ENCODE data around the gene RSF1.

Gene RSF1

GRCh38 chr11:77806415-77806814 lies 14.1 kb downstream of the RSF1 start:
- H3K4me3 ChIP-seq (ENCODE audit: low read depth, low read length) = no peak overlapping the region
- no peak overlapping the region for H3K27ac ChIP-seq (ENCODE audit: extremely low read depth, low read depth, low read length)
- H3K9me3 ChIP-seq (ENCODE audit: control insufficient read depth, insufficient read depth, low read depth, low read length) = no peaks in the 10 kb centered on the region
- H3K36me3 ChIP-seq (ENCODE audit: control insufficient read depth in 2 of 2, insufficient read depth in 1 of 2, low read length in 2 of 2) = no peaks in the 10 kb centered on the region
- ChIA-PET POLR2A (no interaction called here), CTCF (interaction anchor here (0.7 kb wide), 1 partner anchor 19 kb away, joined by 3 read pairs; no protein-coding TSS in a partner anchor)
- TF ChIP-seq ZNF121 (tag by site-specific recombination; IDR thresholded peaks at IDR 0.05) (0 out of 2 replicates have a peak, but pooled peaks have one; percentile 21), ZNF548 (tag by site-specific recombination; IDR thresholded peaks at IDR 0.05) (no peak), ZNF701 (tag by site-specific recombination; IDR thresholded peaks at IDR 0.05) (no peak)
- no peaks in the 10 kb centered on the region; the same call in 1 of the 2 replicates for H3K4me1 ChIP-seq (ENCODE audit: control insufficient read depth, insufficient read depth, low read length)

GRCh38 chr11:77801477-77801876 lies 19.0 kb downstream of the RSF1 start:
- no peaks in the 10 kb centered on the region; a peak in 1 of 3 replicates for H3K36me3 ChIP-seq (ENCODE audit: control insufficient read depth in 2 of 2, insufficient read depth in 1 of 2, low read length in 2 of 2)
- H3K27ac ChIP-seq (ENCODE audit: extremely low read depth, low read depth, low read length) = no peak overlapping the region
- no peaks in the 10 kb centered on the region for H3K9me3 ChIP-seq (ENCODE audit: control insufficient read depth, insufficient read depth, low read depth, low read length)
- ChIA-PET CTCF (interaction anchor here (0.6 to 1.5 kb wide), 3 partner anchors 12 to 23 kb away, joined by 3 to 4 read pairs (median 3); no protein-coding TSS in a partner anchor), POLR2A (no interaction called here)
- no peaks in the 10 kb centered on the region; the same call in 1 of the 2 replicates for H3K4me1 ChIP-seq (ENCODE audit: control insufficient read depth, insufficient read depth, low read length)
- H3K4me3 ChIP-seq (ENCODE audit: low read depth, low read length) = no peak overlapping the region
- TF ChIP-seq OVOL3 (tag by site-specific recombination; IDR thresholded peaks at IDR 0.05) (no peak), ZEB2 (tag by site-specific recombination; IDR thresholded peaks at IDR 0.05) (no peak), ZNF791 (tag by site-specific recombination; IDR thresholded peaks at IDR 0.05) (no peak), ZNF530 (tag by site-specific recombination; IDR thresholded peaks at IDR 0.05; ENCODE audit: low read depth) (no peak), ZBTB26 (tag by site-specific recombination; optimal IDR thresholded peaks at IDR 0.05) (no peak), ZNF433 (tag by site-specific recombination; IDR thresholded peaks at IDR 0.05; ENCODE audit: low read depth) (no peak), ZNF140 (tag by site-specific recombination; IDR thresholded peaks at IDR 0.05) (no peak), ZNF558 (tag by site-specific recombination; IDR thresholded peaks at IDR 0.05) (no peak), ZNF184 (tag by site-specific recombination; IDR thresholded peaks at IDR 0.05) (no peak), ZBTB49 (tag by site-specific recombination; IDR thresholded peaks at IDR 0.05; ENCODE audit: low read depth) (no peak), PRDM1 (tag by site-specific recombination; IDR thresholded peaks at IDR 0.05) (no peak), ZSCAN18 (tag by site-specific recombination; IDR thresholded peaks at IDR 0.05) (no peak)
- TF ChIP-seq, protein P1, sequence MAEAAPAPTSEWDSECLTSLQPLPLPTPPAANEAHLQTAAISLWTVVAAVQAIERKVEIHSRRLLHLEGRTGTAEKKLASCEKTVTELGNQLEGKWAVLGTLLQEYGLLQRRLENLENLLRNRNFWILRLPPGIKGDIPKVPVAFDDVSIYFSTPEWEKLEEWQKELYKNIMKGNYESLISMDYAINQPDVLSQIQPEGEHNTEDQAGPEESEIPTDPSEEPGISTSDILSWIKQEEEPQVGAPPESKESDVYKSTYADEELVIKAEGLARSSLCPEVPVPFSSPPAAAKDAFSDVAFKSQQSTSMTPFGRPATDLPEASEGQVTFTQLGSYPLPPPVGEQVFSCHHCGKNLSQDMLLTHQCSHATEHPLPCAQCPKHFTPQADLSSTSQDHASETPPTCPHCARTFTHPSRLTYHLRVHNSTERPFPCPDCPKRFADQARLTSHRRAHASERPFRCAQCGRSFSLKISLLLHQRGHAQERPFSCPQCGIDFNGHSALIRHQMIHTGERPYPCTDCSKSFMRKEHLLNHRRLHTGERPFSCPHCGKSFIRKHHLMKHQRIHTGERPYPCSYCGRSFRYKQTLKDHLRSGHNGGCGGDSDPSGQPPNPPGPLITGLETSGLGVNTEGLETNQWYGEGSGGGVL (tag by site-specific recombination; IDR thresholded peaks at IDR 0.05) = no peak
- TF ChIP-seq, protein P2, sequence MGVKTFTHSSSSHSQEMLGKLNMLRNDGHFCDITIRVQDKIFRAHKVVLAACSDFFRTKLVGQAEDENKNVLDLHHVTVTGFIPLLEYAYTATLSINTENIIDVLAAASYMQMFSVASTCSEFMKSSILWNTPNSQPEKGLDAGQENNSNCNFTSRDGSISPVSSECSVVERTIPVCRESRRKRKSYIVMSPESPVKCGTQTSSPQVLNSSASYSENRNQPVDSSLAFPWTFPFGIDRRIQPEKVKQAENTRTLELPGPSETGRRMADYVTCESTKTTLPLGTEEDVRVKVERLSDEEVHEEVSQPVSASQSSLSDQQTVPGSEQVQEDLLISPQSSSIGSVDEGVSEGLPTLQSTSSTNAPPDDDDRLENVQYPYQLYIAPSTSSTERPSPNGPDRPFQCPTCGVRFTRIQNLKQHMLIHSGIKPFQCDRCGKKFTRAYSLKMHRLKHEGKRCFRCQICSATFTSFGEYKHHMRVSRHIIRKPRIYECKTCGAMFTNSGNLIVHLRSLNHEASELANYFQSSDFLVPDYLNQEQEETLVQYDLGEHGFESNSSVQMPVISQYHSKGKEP (tag by site-specific recombination; IDR thresholded peaks at IDR 0.05) = no peak
- TF ChIP-seq, protein P3, sequence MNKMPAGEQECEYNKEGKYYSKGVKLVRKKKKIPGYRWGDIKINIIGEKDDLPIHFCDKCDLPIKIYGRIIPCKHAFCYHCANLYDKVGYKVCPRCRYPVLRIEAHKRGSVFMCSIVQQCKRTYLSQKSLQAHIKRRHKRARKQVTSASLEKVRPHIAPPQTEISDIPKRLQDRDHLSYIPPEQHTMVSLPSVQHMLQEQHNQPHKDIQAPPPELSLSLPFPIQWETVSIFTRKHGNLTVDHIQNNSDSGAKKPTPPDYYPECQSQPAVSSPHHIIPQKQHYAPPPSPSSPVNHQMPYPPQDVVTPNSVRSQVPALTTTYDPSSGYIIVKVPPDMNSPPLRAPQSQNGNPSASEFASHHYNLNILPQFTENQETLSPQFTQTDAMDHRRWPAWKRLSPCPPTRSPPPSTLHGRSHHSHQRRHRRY (tag by site-specific recombination; IDR thresholded peaks at IDR 0.05) = no peak

Measured in HEK293 (cell line).